ENCODE results near the gene VWA1. TPM values are rescaled to one million over a fixed set of nuclear protein-coding genes. Genes with fewer than 3 reads are reported as not detected.
A peak's percentile ranks its signal among the peaks of the same experiment; 100 is the strongest.
"Not testable (repeated sequence)": the region's sequence is repeated elsewhere in the genome, so short reads cannot be mapped to it uniquely, and the experiment has no call there.

VWA1 gene
- total and polyA plus RNA-seq, 2 donors from 2014 or later, result 103 to 116 TPM

- H3K9me3 ChIP-seq (ENCODE audit: control insufficient read depth in 2 of 3, insufficient read depth in 1 of 3, low read length in 3 of 3), result no peaks in the 10 kb centered on the region
- intact Hi-C loops (cut with DNase I), result no loop called here
- no peaks in the 10 kb centered on the region for H3K27me3 ChIP-seq (ENCODE audit: control insufficient read depth, insufficient read depth, low read length)
- no peaks in the 10 kb centered on the region for H3K36me3 ChIP-seq (ENCODE audit: control insufficient read depth in 2 of 3, insufficient read depth in 3 of 3, low read length in 3 of 3)
- H3K4me3 ChIP-seq (ENCODE audit: low read length in 3 of 3), result peak within 1 kb of the TSS; percentile 68 to 97 (median 73)
- H3K9ac ChIP-seq (ENCODE audit: low read length in 3 of 3), result peak within 1 kb of the TSS in 2 of 3 donors; percentile 20 to 91
- peaks cover 0 to 8% (median 0%) of the 10 kb centered on the region in 3 donors for H3K4me1 ChIP-seq (ENCODE audit: control insufficient read depth in 2 of 3, insufficient read depth in 2 of 3, low read depth in 1 of 3, low read length in 3 of 3)
- FAIRE-seq (no peak), DNase-seq (peak; percentile 94 to 98 (median 96))
- peak within 1 kb of the TSS; percentile 50 to 84 for H3K27ac ChIP-seq (ENCODE audit: low read depth in 2 of 2, low read length in 2 of 2)
- TF ChIP-seq CTCF (IDR thresholded peaks at IDR 0.05; ENCODE audit: borderline replicate concordance, extremely low read depth, insufficient read depth), result no peak
These were observed 36.0 kb downstream of the VWA1 start, which contains the start of gene ATAD3B for GRCh38 chr1:1471389-1472052. Gene ATAD3B (plus strand): TSS chr1:1471765. CDS start chr1:1471885, 120 bp downstream.

GRCh38 chr1:1472053-1472876 lies 36.8 kb downstream of the VWA1 start:
- H3K36me3 ChIP-seq (ENCODE audit: control insufficient read depth in 2 of 3, insufficient read depth in 3 of 3, low read length in 3 of 3); H3K4me1 ChIP-seq (ENCODE audit: control insufficient read depth in 2 of 3, insufficient read depth in 2 of 3, low read depth in 1 of 3, low read length in 3 of 3); H3K9me3 ChIP-seq (ENCODE audit: control insufficient read depth in 2 of 3, insufficient read depth in 1 of 3, low read length in 3 of 3); H3K9ac ChIP-seq (ENCODE audit: low read length in 3 of 3); intact Hi-C loops (cut with DNase I); FAIRE-seq; H3K27me3 ChIP-seq (ENCODE audit: control insufficient read depth, insufficient read depth, low read length); DNase-seq; H3K27ac ChIP-seq (ENCODE audit: low read depth in 2 of 2, low read length in 2 of 2): not testable (repeated sequence)
- H3K4me3 ChIP-seq (ENCODE audit: low read length in 3 of 3), result peak overlapping the region; percentile 42 to 68 (median 51)

- H3K4me3 ChIP-seq (ENCODE audit: low read length in 3 of 3); DNase-seq; H3K9ac ChIP-seq (ENCODE audit: low read length in 3 of 3); H3K27me3 ChIP-seq (ENCODE audit: control insufficient read depth, insufficient read depth, low read length); FAIRE-seq; H3K4me1 ChIP-seq (ENCODE audit: control insufficient read depth in 2 of 3, insufficient read depth in 2 of 3, low read depth in 1 of 3, low read length in 3 of 3); intact Hi-C loops (cut with DNase I); H3K27ac ChIP-seq (ENCODE audit: low read depth in 2 of 2, low read length in 2 of 2); H3K9me3 ChIP-seq (ENCODE audit: control insufficient read depth in 2 of 3, insufficient read depth in 1 of 3, low read length in 3 of 3): not testable (repeated sequence)
- H3K36me3 ChIP-seq (ENCODE audit: control insufficient read depth in 2 of 3, insufficient read depth in 3 of 3, low read length in 3 of 3), result peaks cover 0 to 14% (median 4%) of the 10 kb centered on the region in 3 donors
These were observed 40.5 kb downstream of the VWA1 start for GRCh38 chr1:1476011-1476410.

- no peak overlapping the region for H3K4me3 ChIP-seq (ENCODE audit: low read length in 3 of 3)
- intact Hi-C loops (cut with DNase I), result no loop called here
- peaks cover 0 to 14% (median 4%) of the 10 kb centered on the region in 3 donors for H3K36me3 ChIP-seq (ENCODE audit: control insufficient read depth in 2 of 3, insufficient read depth in 3 of 3, low read length in 3 of 3)
- DNase-seq (no peak), FAIRE-seq (no peak)
- TF ChIP-seq CTCF (IDR thresholded peaks at IDR 0.05; ENCODE audit: borderline replicate concordance, extremely low read depth, insufficient read depth), result no peak
- no peak overlapping the region for H3K27ac ChIP-seq (ENCODE audit: low read depth in 2 of 2, low read length in 2 of 2)
- no peaks in the 10 kb centered on the region for H3K27me3 ChIP-seq (ENCODE audit: control insufficient read depth, insufficient read depth, low read length)
- peaks cover 0 to 4% (median 0%) of the 10 kb centered on the region in 3 donors for H3K4me1 ChIP-seq (ENCODE audit: control insufficient read depth in 2 of 3, insufficient read depth in 2 of 3, low read depth in 1 of 3, low read length in 3 of 3)
- no peaks in the 10 kb centered on the region for H3K9me3 ChIP-seq (ENCODE audit: control insufficient read depth in 2 of 3, insufficient read depth in 1 of 3, low read length in 3 of 3)
- no peak overlapping the region for H3K9ac ChIP-seq (ENCODE audit: low read length in 3 of 3)
These were observed 41.7 kb downstream of the VWA1 start for GRCh38 chr1:1477206-1477605.

Measured in kidney (tissue), 14 donors.